Body of pancreas (tissue), 4 donors: ENCODE measurements around the gene SLC35E1.

Experiments used
- POLR2A ChIP-seq, 3 donors: fragments of 450-650 bp; IDR thresholded peaks; one replicate each; pipeline ENCODE4 v1.6.1; 2016; ENCODE audit warnings: antibody characterized with exemption in 3 of 3, mild to moderate bottlenecking in 2 of 3
- TF ChIP-seq, protein P1 (sequence below), 7 experiments: fragments of 450-650 bp in 4 of 7; fragments of 200-600 bp in 3 of 7; sonication (generic) in 3 of 7; IDR thresholded peaks; one replicate each; pipeline ENCODE4 v1.5.1; 2016 to 2019; ENCODE audit warnings: antibody characterized with exemption in 7 of 7

- TF ChIP-seq, protein P1, sequence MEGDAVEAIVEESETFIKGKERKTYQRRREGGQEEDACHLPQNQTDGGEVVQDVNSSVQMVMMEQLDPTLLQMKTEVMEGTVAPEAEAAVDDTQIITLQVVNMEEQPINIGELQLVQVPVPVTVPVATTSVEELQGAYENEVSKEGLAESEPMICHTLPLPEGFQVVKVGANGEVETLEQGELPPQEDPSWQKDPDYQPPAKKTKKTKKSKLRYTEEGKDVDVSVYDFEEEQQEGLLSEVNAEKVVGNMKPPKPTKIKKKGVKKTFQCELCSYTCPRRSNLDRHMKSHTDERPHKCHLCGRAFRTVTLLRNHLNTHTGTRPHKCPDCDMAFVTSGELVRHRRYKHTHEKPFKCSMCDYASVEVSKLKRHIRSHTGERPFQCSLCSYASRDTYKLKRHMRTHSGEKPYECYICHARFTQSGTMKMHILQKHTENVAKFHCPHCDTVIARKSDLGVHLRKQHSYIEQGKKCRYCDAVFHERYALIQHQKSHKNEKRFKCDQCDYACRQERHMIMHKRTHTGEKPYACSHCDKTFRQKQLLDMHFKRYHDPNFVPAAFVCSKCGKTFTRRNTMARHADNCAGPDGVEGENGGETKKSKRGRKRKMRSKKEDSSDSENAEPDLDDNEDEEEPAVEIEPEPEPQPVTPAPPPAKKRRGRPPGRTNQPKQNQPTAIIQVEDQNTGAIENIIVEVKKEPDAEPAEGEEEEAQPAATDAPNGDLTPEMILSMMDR (IDR thresholded peaks at IDR 0.05) = no peak
- TF ChIP-seq POLR2A (IDR thresholded peaks at IDR 0.05) = peak in 1 of 3 donors; percentile 19
These were observed 13.7 kb upstream of the SLC35E1 start for GRCh38 chr19:16585808-16586476.
